GM23338 (cell line): Measurements from ENCODE around the gene ABCG2. TPM values are rescaled to one million over a fixed set of nuclear protein-coding genes. Genes with fewer than 3 reads are reported as not detected.

ENCODE experiments used
- ATAC-seq: fragments of 200-7000 bp; cut with Tn5 transposase; 3 replicates; pipeline ENCODE4 v1.9.1; 2020
- DNase-seq: peaks from one replicate; pipeline ENCODE4 v3.0.0-alpha.2; 2015; ENCODE audit warnings: low spot score
- H2AFZ ChIP-seq: fragments of 200-600 bp; sonication (generic); 2 replicates; pipeline ENCODE4 v1.8.0; 2016; ENCODE audit warnings: antibody characterized with exemption, mild to moderate bottlenecking, moderate library complexity
- H3F3A ChIP-seq: fragments of 200-600 bp; sonication (generic); replicated peaks from 2 replicates; pipeline ENCODE4 v1.8.0; 2017; ENCODE audit warnings: antibody characterized with exemption, mixed run types, low read depth
- H3K27ac ChIP-seq: fragments of 200-600 bp; sonication (generic); 2 replicates; pipeline ENCODE4 v1.6.1; 2016; ENCODE audit warnings: low read depth
- H3K27me3 ChIP-seq: fragments of 200-600 bp; sonication (generic); 2 replicates; pipeline ENCODE4 v1.8.0; 2016; ENCODE audit warnings: mild to moderate bottlenecking, mixed run types, moderate library complexity; ENCODE audit not compliant: insufficient read depth
- H3K36me3 ChIP-seq: fragments of 200-600 bp; sonication (generic); 2 replicates; pipeline ENCODE4 v1.8.0; 2016; ENCODE audit warnings: mild to moderate bottlenecking; ENCODE audit not compliant: insufficient read depth
- H3K4me1 ChIP-seq: fragments of 200-600 bp; sonication (generic); 2 replicates; pipeline ENCODE4 v1.8.0; 2016; ENCODE audit warnings: mild to moderate bottlenecking, moderate library complexity; ENCODE audit not compliant: insufficient read depth
- H3K4me2 ChIP-seq: fragments of 200-600 bp; sonication (generic); 2 replicates; pipeline ENCODE4 v1.7.1; 2017; ENCODE audit warnings: mixed run types
- H3K4me3 ChIP-seq: fragments of 200-600 bp; sonication (generic); 2 replicates; pipeline ENCODE4 v1.6.1; 2016; ENCODE audit warnings: mixed run types
- H3K79me2 ChIP-seq: fragments of 200-600 bp; sonication (generic); replicated peaks from 2 replicates; pipeline ENCODE4 v1.8.0; 2017; ENCODE audit warnings: mild to moderate bottlenecking; ENCODE audit not compliant: insufficient read depth
- H3K9me2 ChIP-seq: fragments of 200-600 bp; sonication (generic); 2 replicates; pipeline ENCODE4 v1.8.0; 2017; ENCODE audit not compliant: insufficient read depth
- H4K20me1 ChIP-seq: fragments of 200-600 bp; sonication (generic); replicated peaks from 2 replicates; pipeline ENCODE4 v1.8.0; 2017; ENCODE audit warnings: mild to moderate bottlenecking; ENCODE audit not compliant: insufficient read depth
- H3K27ac Mint-ChIP-seq: 2 replicates; pipeline ENCODE4 v1.8.0; 2020; ENCODE audit warnings: inconsistent platforms, mild to moderate bottlenecking, moderate library complexity, mixed read lengths
- H3K27me3 Mint-ChIP-seq: 3 replicates; pipeline ENCODE4 v1.8.0; 2022; ENCODE audit warnings: low read depth, mild to moderate bottlenecking, moderate library complexity, mixed read lengths, inconsistent platforms; ENCODE audit not compliant: insufficient read depth, poor library complexity
- H3K36me3 Mint-ChIP-seq: 3 replicates; pipeline ENCODE4 v1.8.0; 2021; ENCODE audit warnings: low read depth, mild to moderate bottlenecking, inconsistent platforms, moderate library complexity, mixed read lengths
- H3K4me1 Mint-ChIP-seq: 3 replicates; pipeline ENCODE4 v1.8.0; 2020; ENCODE audit warnings: mild to moderate bottlenecking, inconsistent platforms, mixed read lengths
- H3K4me3 Mint-ChIP-seq: 3 replicates; pipeline ENCODE4 v1.8.0; 2021; ENCODE audit warnings: moderate library complexity, mild to moderate bottlenecking, inconsistent platforms, mixed read lengths
- H3K9me3 Mint-ChIP-seq: 3 replicates; pipeline ENCODE4 v1.8.0; 2020; ENCODE audit warnings: moderate library complexity, mild to moderate bottlenecking, inconsistent platforms, mixed read lengths
- CREB1 ChIP-seq: fragments of 250-450 bp; sonication (Bioruptor Pico); IDR thresholded peaks from 2 replicates; pipeline ENCODE4 v1.5.0; 2020; ENCODE audit warnings: low read depth, mild to moderate bottlenecking, moderate library complexity
- EZH2 ChIP-seq: fragments of 200-600 bp; sonication (generic); IDR thresholded peaks from one replicate; pipeline ENCODE4 v1.8.0; 2017; ENCODE audit warnings: antibody characterized with exemption, mild to moderate bottlenecking, low read depth; ENCODE audit not compliant: unreplicated experiment
- EZH2phosphoT487 ChIP-seq: fragments of 200-600 bp; sonication (generic); IDR thresholded peaks from one replicate; pipeline ENCODE4 v1.8.1; 2018; ENCODE audit warnings: antibody characterized with exemption; ENCODE audit not compliant: unreplicated experiment
- NANOG ChIP-seq: IDR thresholded peaks from 2 replicates; pipeline ENCODE4 v1.6.1; 2016; ENCODE audit warnings: antibody characterized with exemption, borderline replicate concordance
- POLR2AphosphoS5 ChIP-seq: IDR thresholded peaks from 2 replicates; pipeline ENCODE4 v1.6.1; 2016; ENCODE audit warnings: antibody characterized with exemption, low read depth
- STAT1 ChIP-seq: IDR thresholded peaks from one replicate; pipeline ENCODE4 v1.6.1; 2016; ENCODE audit warnings: antibody characterized with exemption; ENCODE audit not compliant: unreplicated experiment
- ZNF114 ChIP-seq: fragments of 250-450 bp; sonication (Bioruptor Pico); IDR thresholded peaks from 2 replicates; pipeline ENCODE4 v1.5.0; 2020; ENCODE audit warnings: mild to moderate bottlenecking, moderate library complexity
- ZNF331 ChIP-seq: fragments of 250-450 bp; sonication (Bioruptor Pico); IDR thresholded peaks from 2 replicates; pipeline ENCODE4 v1.5.0; 2020; ENCODE audit warnings: low read depth, mild to moderate bottlenecking, moderate library complexity
- polyA plus RNA-seq: library from polyadenylated mRNA; unstranded; fragments of >200 nt; fragmentation: Nextera tagmentation; extraction: Ambion mirVana; gene quantifications from 2 replicates; pipeline ENCODE4 v1.2.1, GENCODE V29; 2016
- total RNA-seq: library from RNA; depleted of rRNA; stranded (reverse); fragments of >200 nt; shearing (Covaris generic); gene quantifications from 2 replicates; pipeline ENCODE4 v1.2.3, GENCODE V29; 2014
- TF ChIP-seq, protein P1 (sequence below), 2 experiments: fragments of 200-600 bp in 1 of 2; sonication (generic) in 1 of 2; conservative IDR thresholded peaks; 2 replicates each; pipeline versions ENCODE4 v1.5.1 to v1.6.1; 2016 to 2017; ENCODE audit warnings: antibody characterized with exemption in 2 of 2, low read depth in 2 of 2, mild to moderate bottlenecking in 2 of 2, moderate library complexity in 1 of 2
- TF ChIP-seq, protein P2 (sequence below): IDR thresholded peaks from one replicate; pipeline ENCODE4 v1.6.1; 2018; ENCODE audit warnings: antibody characterized with exemption; ENCODE audit not compliant: unreplicated experiment
- TF ChIP-seq, protein P3 (sequence below): IDR thresholded peaks from 2 replicates; pipeline ENCODE4 v1.6.1; 2016; ENCODE audit warnings: antibody characterized with exemption

ABCG2 gene
- total and polyA plus RNA-seq, 2 experiments from 2014 or later, result 1.5 to 10.6 TPM

DNA sequence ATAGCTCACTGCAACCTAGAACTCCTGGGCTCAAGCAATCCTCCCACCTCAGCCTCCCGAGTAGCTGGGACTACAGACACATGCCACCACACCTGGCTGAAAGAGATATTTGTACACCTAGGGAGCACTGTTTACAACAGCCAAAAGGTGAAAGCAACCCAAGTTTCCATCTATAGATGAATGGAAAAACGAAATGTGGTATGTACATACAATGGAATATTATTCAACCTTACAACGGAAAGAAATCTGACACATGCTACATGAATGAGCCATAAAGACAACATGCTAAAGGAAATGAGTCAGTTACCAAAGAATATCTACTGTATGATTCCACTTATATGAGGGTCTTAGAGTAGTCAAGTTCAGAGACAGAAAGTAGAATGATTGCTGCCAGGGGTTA lies 52.2 kb downstream of the ABCG2 start:
- ATAC-seq (no peak), DNase-seq (no peak)
- Histone ChIP-seq H2AFZ (no peak overlapping the region), H3K4me3 (no peak overlapping the region), H3K27me3 (no peaks in the 10 kb centered on the region), H3F3A (no peaks in the 10 kb centered on the region), H3K36me3 (no peaks in the 10 kb centered on the region), H3K4me1 (no peaks in the 10 kb centered on the region), H4K20me1 (no peaks in the 10 kb centered on the region), H3K4me2 (no peak overlapping the region), H3K79me2 (no peaks in the 10 kb centered on the region), H3K9me2 (no peaks in the 10 kb centered on the region), H3K27ac (no peak overlapping the region)
- H3K4me3 Mint-ChIP-seq, result no peak overlapping the region
- no peaks in the 10 kb centered on the region for H3K9me3 Mint-ChIP-seq
- no peaks in the 10 kb centered on the region for H3K36me3 Mint-ChIP-seq
- TF ChIP-seq NANOG, result no peak
- no peak for TF ChIP-seq POLR2AphosphoS5
- TF ChIP-seq, protein P1, sequence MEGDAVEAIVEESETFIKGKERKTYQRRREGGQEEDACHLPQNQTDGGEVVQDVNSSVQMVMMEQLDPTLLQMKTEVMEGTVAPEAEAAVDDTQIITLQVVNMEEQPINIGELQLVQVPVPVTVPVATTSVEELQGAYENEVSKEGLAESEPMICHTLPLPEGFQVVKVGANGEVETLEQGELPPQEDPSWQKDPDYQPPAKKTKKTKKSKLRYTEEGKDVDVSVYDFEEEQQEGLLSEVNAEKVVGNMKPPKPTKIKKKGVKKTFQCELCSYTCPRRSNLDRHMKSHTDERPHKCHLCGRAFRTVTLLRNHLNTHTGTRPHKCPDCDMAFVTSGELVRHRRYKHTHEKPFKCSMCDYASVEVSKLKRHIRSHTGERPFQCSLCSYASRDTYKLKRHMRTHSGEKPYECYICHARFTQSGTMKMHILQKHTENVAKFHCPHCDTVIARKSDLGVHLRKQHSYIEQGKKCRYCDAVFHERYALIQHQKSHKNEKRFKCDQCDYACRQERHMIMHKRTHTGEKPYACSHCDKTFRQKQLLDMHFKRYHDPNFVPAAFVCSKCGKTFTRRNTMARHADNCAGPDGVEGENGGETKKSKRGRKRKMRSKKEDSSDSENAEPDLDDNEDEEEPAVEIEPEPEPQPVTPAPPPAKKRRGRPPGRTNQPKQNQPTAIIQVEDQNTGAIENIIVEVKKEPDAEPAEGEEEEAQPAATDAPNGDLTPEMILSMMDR (conservative IDR thresholded peaks at IDR 0.05; ENCODE audit: low read depth in 2 of 2), result no peak
- no peak for TF ChIP-seq EZH2
- TF ChIP-seq ZNF331, result no peak
- no peak for TF ChIP-seq ZNF114 (CRISPR knock-in tag)
- TF ChIP-seq EZH2phosphoT487, result no peak
- TF ChIP-seq, protein P2, sequence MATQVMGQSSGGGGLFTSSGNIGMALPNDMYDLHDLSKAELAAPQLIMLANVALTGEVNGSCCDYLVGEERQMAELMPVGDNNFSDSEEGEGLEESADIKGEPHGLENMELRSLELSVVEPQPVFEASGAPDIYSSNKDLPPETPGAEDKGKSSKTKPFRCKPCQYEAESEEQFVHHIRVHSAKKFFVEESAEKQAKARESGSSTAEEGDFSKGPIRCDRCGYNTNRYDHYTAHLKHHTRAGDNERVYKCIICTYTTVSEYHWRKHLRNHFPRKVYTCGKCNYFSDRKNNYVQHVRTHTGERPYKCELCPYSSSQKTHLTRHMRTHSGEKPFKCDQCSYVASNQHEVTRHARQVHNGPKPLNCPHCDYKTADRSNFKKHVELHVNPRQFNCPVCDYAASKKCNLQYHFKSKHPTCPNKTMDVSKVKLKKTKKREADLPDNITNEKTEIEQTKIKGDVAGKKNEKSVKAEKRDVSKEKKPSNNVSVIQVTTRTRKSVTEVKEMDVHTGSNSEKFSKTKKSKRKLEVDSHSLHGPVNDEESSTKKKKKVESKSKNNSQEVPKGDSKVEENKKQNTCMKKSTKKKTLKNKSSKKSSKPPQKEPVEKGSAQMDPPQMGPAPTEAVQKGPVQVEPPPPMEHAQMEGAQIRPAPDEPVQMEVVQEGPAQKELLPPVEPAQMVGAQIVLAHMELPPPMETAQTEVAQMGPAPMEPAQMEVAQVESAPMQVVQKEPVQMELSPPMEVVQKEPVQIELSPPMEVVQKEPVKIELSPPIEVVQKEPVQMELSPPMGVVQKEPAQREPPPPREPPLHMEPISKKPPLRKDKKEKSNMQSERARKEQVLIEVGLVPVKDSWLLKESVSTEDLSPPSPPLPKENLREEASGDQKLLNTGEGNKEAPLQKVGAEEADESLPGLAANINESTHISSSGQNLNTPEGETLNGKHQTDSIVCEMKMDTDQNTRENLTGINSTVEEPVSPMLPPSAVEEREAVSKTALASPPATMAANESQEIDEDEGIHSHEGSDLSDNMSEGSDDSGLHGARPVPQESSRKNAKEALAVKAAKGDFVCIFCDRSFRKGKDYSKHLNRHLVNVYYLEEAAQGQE, result no peak
- TF ChIP-seq STAT1, result no peak
- no peak for TF ChIP-seq CREB1 (CRISPR knock-in tag)
- TF ChIP-seq, protein P3, sequence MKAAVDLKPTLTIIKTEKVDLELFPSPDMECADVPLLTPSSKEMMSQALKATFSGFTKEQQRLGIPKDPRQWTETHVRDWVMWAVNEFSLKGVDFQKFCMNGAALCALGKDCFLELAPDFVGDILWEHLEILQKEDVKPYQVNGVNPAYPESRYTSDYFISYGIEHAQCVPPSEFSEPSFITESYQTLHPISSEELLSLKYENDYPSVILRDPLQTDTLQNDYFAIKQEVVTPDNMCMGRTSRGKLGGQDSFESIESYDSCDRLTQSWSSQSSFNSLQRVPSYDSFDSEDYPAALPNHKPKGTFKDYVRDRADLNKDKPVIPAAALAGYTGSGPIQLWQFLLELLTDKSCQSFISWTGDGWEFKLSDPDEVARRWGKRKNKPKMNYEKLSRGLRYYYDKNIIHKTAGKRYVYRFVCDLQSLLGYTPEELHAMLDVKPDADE, result no peak
- H3K27ac Mint-ChIP-seq, result no peak overlapping the region
- peaks cover 2% of the 10 kb centered on the region for H3K27me3 Mint-ChIP-seq
- peaks cover 3% of the 10 kb centered on the region; the same call in 2 of the 3 replicates for H3K4me1 Mint-ChIP-seq
